ENCODE results near the gene MEA1. TPM values are rescaled to one million over a fixed set of nuclear protein-coding genes. Genes with fewer than 3 reads are reported as not detected.
"Not testable (repeated sequence)": the region's sequence is repeated elsewhere in the genome, so short reads cannot be mapped to it uniquely, and the experiment has no call there.

MEA1 gene
- total and polyA plus RNA-seq, 5 donors from 2014 or later = 27.6 to 121 (median 76.1) TPM

GRCh38 chr6:43005844-43006243 is 7.9 kb downstream of the MEA1 start:
- peaks cover 0 to 16% (median 6%) of the 10 kb centered on the region in 4 donors for H3K4me1 Mint-ChIP-seq
- H3K27ac Mint-ChIP-seq = peak overlapping the region in 2 of 3 donors; percentile 41 to 50
- ATAC-seq (ENCODE audit: low read depth in 2 of 2) = no peak
- H3K4me3 Mint-ChIP-seq = peak overlapping the region in 1 of 4 donors; percentile 56
- peaks cover 23% of the 10 kb centered on the region for H3K36me3 Mint-ChIP-seq
- H3K27me3 Mint-ChIP-seq = no peaks in the 10 kb centered on the region
- no peak for DNase-seq
- H3K27me3 ChIP-seq (ENCODE audit: control insufficient read depth, insufficient read depth, low read length) = no peaks in the 10 kb centered on the region
- H3K9me3 ChIP-seq (ENCODE audit: control insufficient read depth in 2 of 2, low read length in 2 of 2) = no peaks in the 10 kb centered on the region
- H3K4me1 ChIP-seq (ENCODE audit: control insufficient read depth, insufficient read depth, low read length, poor library complexity, severe bottlenecking) = no peaks in the 10 kb centered on the region
- no peak overlapping the region for H3K4me3 ChIP-seq (ENCODE audit: low read depth, low read length)
- no peak overlapping the region for H3K27ac ChIP-seq (ENCODE audit: insufficient read depth, low read length, poor library complexity, severe bottlenecking)
- peaks cover 0 to 1% (median 0%) of the 10 kb centered on the region in 7 donors for H3K9me3 Mint-ChIP-seq
- H3K36me3 ChIP-seq (ENCODE audit: control insufficient read depth, insufficient read depth, low read length) = peaks cover 47% of the 10 kb centered on the region

DNA sequence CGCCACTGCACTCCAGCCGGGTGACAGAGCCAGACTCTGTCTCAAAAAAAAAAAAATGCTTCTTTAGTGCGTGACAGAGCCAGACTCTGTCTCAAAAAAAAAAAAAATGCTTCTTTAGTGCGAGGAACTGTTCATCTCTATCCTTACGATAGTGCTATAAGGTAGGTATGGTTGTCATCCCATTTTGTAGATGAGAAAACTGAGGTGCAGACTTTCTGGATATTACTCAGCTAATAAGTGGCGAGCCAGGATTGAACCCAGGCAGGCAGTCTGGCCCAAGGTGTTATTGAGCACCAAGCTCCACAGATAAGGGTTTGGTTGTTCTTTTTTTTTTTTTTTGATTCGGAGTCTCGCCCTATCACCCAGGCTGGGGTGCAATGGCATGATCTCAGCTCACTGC is 11.9 kb downstream of the MEA1 start:
- H3K36me3 ChIP-seq (ENCODE audit: control insufficient read depth, insufficient read depth, low read length) = peaks cover 11% of the 10 kb centered on the region
- H3K4me1 ChIP-seq (ENCODE audit: control insufficient read depth, insufficient read depth, low read length, poor library complexity, severe bottlenecking) = no peaks in the 10 kb centered on the region
- ATAC-seq (ENCODE audit: low read depth in 2 of 2) (no peak), DNase-seq (no peak)
- H3K27me3 ChIP-seq (ENCODE audit: control insufficient read depth, insufficient read depth, low read length) = no peaks in the 10 kb centered on the region
- H3K9me3 ChIP-seq (ENCODE audit: control insufficient read depth in 2 of 2, low read length in 2 of 2) = no peaks in the 10 kb centered on the region
- H3K27ac ChIP-seq (ENCODE audit: insufficient read depth, low read length, poor library complexity, severe bottlenecking) = no peak overlapping the region
- no peak overlapping the region for H3K27ac Mint-ChIP-seq
- peaks cover 8% of the 10 kb centered on the region for H3K36me3 Mint-ChIP-seq
- peaks cover 0 to 9% (median 2%) of the 10 kb centered on the region in 4 donors for H3K4me1 Mint-ChIP-seq
- no peaks in the 10 kb centered on the region for H3K27me3 Mint-ChIP-seq
- no peak overlapping the region for H3K4me3 Mint-ChIP-seq
- no peaks in the 10 kb centered on the region for H3K9me3 Mint-ChIP-seq
- no peak overlapping the region for H3K4me3 ChIP-seq (ENCODE audit: low read depth, low read length)

- not testable (repeated sequence) for DNase-seq; H3K27ac ChIP-seq (ENCODE audit: insufficient read depth, low read length, poor library complexity, severe bottlenecking); H3K4me3 Mint-ChIP-seq; H3K36me3 ChIP-seq (ENCODE audit: control insufficient read depth, insufficient read depth, low read length); H3K9me3 ChIP-seq (ENCODE audit: control insufficient read depth in 2 of 2, low read length in 2 of 2); H3K9me3 Mint-ChIP-seq; H3K36me3 Mint-ChIP-seq; H3K4me1 ChIP-seq (ENCODE audit: control insufficient read depth, insufficient read depth, low read length, poor library complexity, severe bottlenecking); H3K4me3 ChIP-seq (ENCODE audit: low read depth, low read length); H3K27me3 Mint-ChIP-seq; H3K27me3 ChIP-seq (ENCODE audit: control insufficient read depth, insufficient read depth, low read length); ATAC-seq (ENCODE audit: low read depth in 2 of 2)
- H3K27ac Mint-ChIP-seq = peak overlapping the region in 1 of 3 donors; percentile 23
- peaks cover 0 to 14% (median 7%) of the 10 kb centered on the region in 4 donors for H3K4me1 Mint-ChIP-seq
Observed at GRCh38 chr6:42998205-42998604, 15.5 kb downstream of the MEA1 start.

DNA sequence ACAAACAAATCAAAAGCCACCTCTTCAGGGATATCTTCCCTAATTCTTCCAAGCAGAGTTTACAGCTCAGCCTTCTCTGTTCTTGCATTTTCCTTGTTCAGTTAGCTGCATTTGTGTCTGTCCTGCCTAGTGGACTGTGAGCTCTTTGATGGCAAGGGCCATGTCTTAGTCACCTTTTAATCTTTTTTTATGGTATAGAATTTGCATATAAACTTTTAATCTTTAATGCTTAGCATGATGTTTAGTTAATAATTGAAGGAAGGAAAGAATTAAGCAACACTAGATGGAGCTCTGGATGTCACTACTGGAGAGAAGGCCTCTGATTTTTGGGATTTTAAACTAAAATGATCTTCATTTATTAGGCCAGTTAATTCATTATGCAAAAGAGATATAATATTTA is 17.2 kb downstream of the MEA1 start:
- Histone ChIP-seq H3K4me3 (ENCODE audit: low read depth, low read length) (no peak overlapping the region), H3K9me3 (ENCODE audit: control insufficient read depth in 2 of 2, low read length in 2 of 2) (no peaks in the 10 kb centered on the region), H3K27me3 (ENCODE audit: control insufficient read depth, insufficient read depth, low read length) (no peaks in the 10 kb centered on the region), H3K27ac (ENCODE audit: insufficient read depth, low read length, poor library complexity, severe bottlenecking) (no peak overlapping the region), H3K36me3 (ENCODE audit: control insufficient read depth, insufficient read depth, low read length) (peaks cover 4% of the 10 kb centered on the region), H3K4me1 (ENCODE audit: control insufficient read depth, insufficient read depth, low read length, poor library complexity, severe bottlenecking) (no peaks in the 10 kb centered on the region)
- no peak for DNase-seq
- no peak for ATAC-seq (ENCODE audit: low read depth in 2 of 2)
- no peaks in the 10 kb centered on the region for H3K9me3 Mint-ChIP-seq
- H3K36me3 Mint-ChIP-seq = peaks cover 7% of the 10 kb centered on the region
- H3K4me1 Mint-ChIP-seq = peaks cover 0 to 18% (median 9%) of the 10 kb centered on the region in 4 donors
- peak overlapping the region in 1 of 3 donors; percentile 63 for H3K27ac Mint-ChIP-seq
- no peaks in the 10 kb centered on the region for H3K27me3 Mint-ChIP-seq
- no peak overlapping the region for H3K4me3 Mint-ChIP-seq

GRCh38 chr6:42993445-42993844 is 20.3 kb downstream of the MEA1 start:
- H3K4me3 Mint-ChIP-seq = no peak overlapping the region
- no peaks in the 10 kb centered on the region for H3K27me3 Mint-ChIP-seq
- Histone ChIP-seq H3K4me3 (ENCODE audit: low read depth, low read length) (no peak overlapping the region), H3K4me1 (ENCODE audit: control insufficient read depth, insufficient read depth, low read length, poor library complexity, severe bottlenecking) (no peaks in the 10 kb centered on the region), H3K27me3 (ENCODE audit: control insufficient read depth, insufficient read depth, low read length) (no peaks in the 10 kb centered on the region), H3K36me3 (ENCODE audit: control insufficient read depth, insufficient read depth, low read length) (peaks cover 27% of the 10 kb centered on the region), H3K27ac (ENCODE audit: insufficient read depth, low read length, poor library complexity, severe bottlenecking) (no peak overlapping the region), H3K9me3 (ENCODE audit: control insufficient read depth in 2 of 2, low read length in 2 of 2) (no peaks in the 10 kb centered on the region)
- ATAC-seq (ENCODE audit: low read depth in 2 of 2) = no peak
- H3K9me3 Mint-ChIP-seq = no peaks in the 10 kb centered on the region
- peaks cover 19% of the 10 kb centered on the region for H3K36me3 Mint-ChIP-seq
- no peak for DNase-seq
- H3K27ac Mint-ChIP-seq = peak overlapping the region in 1 of 3 donors; percentile 65
- H3K4me1 Mint-ChIP-seq = peaks cover 0 to 32% (median 15%) of the 10 kb centered on the region in 4 donors

DNA sequence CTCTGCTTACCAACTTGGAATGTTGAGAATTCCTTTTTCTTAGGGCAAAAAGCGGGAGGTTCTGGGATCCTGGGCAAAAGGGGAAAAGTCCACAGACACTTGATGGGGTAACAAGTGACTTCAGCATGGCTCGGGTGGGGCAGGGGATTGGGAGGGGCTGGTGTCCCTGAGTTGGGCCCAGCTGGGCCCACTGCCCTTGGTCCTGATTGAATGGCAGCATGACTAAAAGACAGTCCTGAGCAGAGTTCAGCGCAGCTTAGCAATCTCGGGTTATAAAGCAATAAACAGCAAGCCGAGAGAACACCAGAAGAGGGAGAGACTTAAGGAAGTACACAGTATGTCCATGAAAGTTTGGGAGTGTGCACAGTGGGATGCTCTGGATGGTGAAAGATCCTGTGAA is 23.8 kb downstream of the MEA1 start:
- H3K27me3 ChIP-seq (ENCODE audit: control insufficient read depth, insufficient read depth, low read length) = no peaks in the 10 kb centered on the region
- no peak overlapping the region for H3K27ac ChIP-seq (ENCODE audit: insufficient read depth, low read length, poor library complexity, severe bottlenecking)
- peaks cover 24% of the 10 kb centered on the region for H3K4me1 ChIP-seq (ENCODE audit: control insufficient read depth, insufficient read depth, low read length, poor library complexity, severe bottlenecking)
- H3K36me3 Mint-ChIP-seq = peaks cover 25% of the 10 kb centered on the region
- H3K9me3 ChIP-seq (ENCODE audit: control insufficient read depth in 2 of 2, low read length in 2 of 2) = no peaks in the 10 kb centered on the region
- DNase-seq = no peak
- peaks cover 38% of the 10 kb centered on the region for H3K36me3 ChIP-seq (ENCODE audit: control insufficient read depth, insufficient read depth, low read length)
- H3K4me3 ChIP-seq (ENCODE audit: low read depth, low read length) = no peak overlapping the region
- no peak for ATAC-seq (ENCODE audit: low read depth in 2 of 2)
- peak overlapping the region in 2 of 4 donors; percentile 4 to 51 for H3K4me3 Mint-ChIP-seq
- peaks cover 15 to 64% (median 43%) of the 10 kb centered on the region in 4 donors for H3K4me1 Mint-ChIP-seq
- H3K9me3 Mint-ChIP-seq = no peaks in the 10 kb centered on the region
- H3K27ac Mint-ChIP-seq = peak overlapping the region in 1 of 3 donors; percentile 18
- H3K27me3 Mint-ChIP-seq = no peaks in the 10 kb centered on the region

- H3K4me1 Mint-ChIP-seq = peaks cover 19 to 65% (median 49%) of the 10 kb centered on the region in 4 donors
- H3K9me3 ChIP-seq (ENCODE audit: control insufficient read depth in 2 of 2, low read length in 2 of 2) = no peaks in the 10 kb centered on the region
- H3K27ac ChIP-seq (ENCODE audit: insufficient read depth, low read length, poor library complexity, severe bottlenecking) = no peak overlapping the region
- no peaks in the 10 kb centered on the region for H3K9me3 Mint-ChIP-seq
- no peak for ATAC-seq (ENCODE audit: low read depth in 2 of 2)
- H3K36me3 ChIP-seq (ENCODE audit: control insufficient read depth, insufficient read depth, low read length) = peaks cover 38% of the 10 kb centered on the region
- H3K27me3 ChIP-seq (ENCODE audit: control insufficient read depth, insufficient read depth, low read length) = no peaks in the 10 kb centered on the region
- H3K4me3 ChIP-seq (ENCODE audit: low read depth, low read length) = no peak overlapping the region
- peaks cover 23% of the 10 kb centered on the region for H3K36me3 Mint-ChIP-seq
- no peak for DNase-seq
- no peaks in the 10 kb centered on the region for H3K27me3 Mint-ChIP-seq
- H3K27ac Mint-ChIP-seq = peak overlapping the region in 2 of 3 donors; percentile 75 to 80
- H3K4me1 ChIP-seq (ENCODE audit: control insufficient read depth, insufficient read depth, low read length, poor library complexity, severe bottlenecking) = peaks cover 31% of the 10 kb centered on the region
- H3K4me3 Mint-ChIP-seq = peak overlapping the region in 3 of 4 donors; percentile 16 to 49 (median 28)
Observed at GRCh38 chr6:42988486-42989020, 25.2 kb downstream of the MEA1 start.

All from CD4-positive, CD25-positive, alpha-beta regulatory T cell (primary cell).